Esophagus muscularis mucosa (tissue), 4 donors: ENCODE measurements around the gene PPP2R5D. TPM values are rescaled to one million over a fixed set of nuclear protein-coding genes. Genes with fewer than 3 reads are reported as not detected.
A peak's percentile ranks its signal among the peaks of the same experiment; 100 is the strongest.

Experiments
- DNase-seq: peaks from one replicate; pipeline ENCODE4 v3.0.0-alpha.2; 2017; ENCODE audit errors: extremely low spot score
- H3K27ac ChIP-seq, 4 donors: fragments of 200-600 bp; sonication (generic); replicated peaks in 1 of 4; 1 replicate in 3 of 4; 2 replicates in 1 of 4; pipeline ENCODE4 v1.5.1; 2016 to 2019; ENCODE audit warnings: mild to moderate bottlenecking in 1 of 4
- H3K27me3 ChIP-seq, 4 donors: fragments of 200-600 bp; sonication (generic); one replicate each; pipeline versions ENCODE4 v1.5.1 to v1.6.0; 2016 to 2019
- H3K36me3 ChIP-seq, 4 donors: fragments of 200-600 bp; sonication (generic); one replicate each; pipeline ENCODE4 v1.5.1; 2016 to 2019
- H3K4me1 ChIP-seq, 4 donors: fragments of 200-600 bp; sonication (generic); one replicate each; pipeline ENCODE4 v1.5.1; 2016 to 2019
- H3K4me3 ChIP-seq, 4 donors: fragments of 200-600 bp; sonication (generic); 1 replicate in 2 of 4; 2 replicates in 2 of 4; pipeline ENCODE4 v1.5.1; 2016 to 2019; ENCODE audit warnings: mild to moderate bottlenecking in 4 of 4, moderate library complexity in 1 of 4
- H3K9me3 ChIP-seq, 4 donors: fragments of 200-600 bp; sonication (generic); 1 replicate in 3 of 4; 2 replicates in 1 of 4; pipeline ENCODE4 v1.5.1; 2016 to 2019
- EP300 ChIP-seq: sonication (generic); formaldehyde crosslinking; IDR thresholded peaks from one replicate; pipeline ENCODE4 v1.6.1; 2017; ENCODE audit warnings: antibody characterized with exemption
- POLR2A ChIP-seq: fragments of 450-650 bp; IDR thresholded peaks from one replicate; pipeline ENCODE4 v1.6.1; 2017; ENCODE audit warnings: antibody characterized with exemption, moderate library complexity, mild to moderate bottlenecking, low read depth
- POLR2AphosphoS5 ChIP-seq, 2 donors: sonication (generic); formaldehyde crosslinking; IDR thresholded peaks; one replicate each; pipeline ENCODE4 v1.6.1; 2017; ENCODE audit warnings: antibody characterized with exemption in 2 of 2
- WGBS: methylation state at CpG from one replicate; pipeline ENCODE4 v1.1.5; 2018; 5-methylcytosine and 5-hydroxymethylcytosine counted together
- intact Hi-C: fragments of 100-400 bp; cut with DNase I; formaldehyde crosslinking; loops from one replicate; pipeline ENCODE4 v1.15.1; 2023
- total RNA-seq, 4 donors: library from RNA; depleted of rRNA; stranded (reverse); fragments of >200 nt; gene quantifications; one replicate each; pipeline versions ENCODE4 v1.1.0 to v1.2.1, GENCODE V29; 2016
- TF ChIP-seq, protein P1 (sequence below), 3 experiments: fragments of 200-600 bp in 2 of 3; fragments of 450-650 bp in 1 of 3; sonication (generic) in 2 of 3; IDR thresholded peaks; one replicate each; pipeline ENCODE4 v1.5.1; 2017 to 2019; ENCODE audit warnings: antibody characterized with exemption in 3 of 3, mild to moderate bottlenecking in 2 of 3, moderate library complexity in 1 of 3

The PPP2R5D gene
- total RNA-seq, 4 donors from 2014 or later: 35.3 to 48.2 (median 42.4) TPM

DNA sequence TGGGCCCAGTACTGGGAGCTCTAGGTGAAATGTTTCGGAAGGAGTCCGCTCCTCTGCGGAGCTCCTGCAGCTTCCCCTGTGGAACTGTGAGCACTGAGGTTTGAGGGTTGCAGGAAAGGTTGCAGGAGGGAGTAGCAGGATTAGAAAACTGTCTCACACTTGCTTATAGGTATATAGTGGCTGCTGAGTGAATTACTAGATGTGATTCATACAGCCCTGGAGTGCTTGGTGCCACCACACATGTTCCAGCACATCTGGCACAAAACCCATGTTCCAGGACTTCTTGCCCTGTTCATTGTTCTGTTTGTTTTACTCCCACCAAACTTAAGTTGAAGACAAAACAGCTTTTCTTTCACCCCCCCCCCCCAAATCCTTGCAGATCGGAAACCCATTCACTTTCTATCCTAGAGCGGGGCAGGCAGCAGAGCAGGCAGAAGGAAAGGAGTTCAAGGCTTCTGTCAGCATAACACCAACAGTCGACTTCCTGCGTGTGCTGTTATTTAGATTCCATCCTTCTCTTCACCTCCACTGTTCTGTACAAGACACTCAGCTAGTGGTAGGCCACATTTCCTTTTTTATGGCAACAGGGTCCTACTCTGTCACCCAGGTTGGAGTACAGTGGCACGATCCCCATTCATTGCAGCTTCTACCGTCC, 4.7 kb upstream of the PPP2R5D start:
- peak overlapping the region; percentile 87 to 95 (median 89) for H3K27ac ChIP-seq
- DNase-seq: no peak
- no peaks in the 10 kb centered on the region for H3K27me3 ChIP-seq
- H3K4me1 ChIP-seq: peaks cover 27 to 52% (median 46%) of the 10 kb centered on the region in 4 donors
- TF ChIP-seq, protein P1, sequence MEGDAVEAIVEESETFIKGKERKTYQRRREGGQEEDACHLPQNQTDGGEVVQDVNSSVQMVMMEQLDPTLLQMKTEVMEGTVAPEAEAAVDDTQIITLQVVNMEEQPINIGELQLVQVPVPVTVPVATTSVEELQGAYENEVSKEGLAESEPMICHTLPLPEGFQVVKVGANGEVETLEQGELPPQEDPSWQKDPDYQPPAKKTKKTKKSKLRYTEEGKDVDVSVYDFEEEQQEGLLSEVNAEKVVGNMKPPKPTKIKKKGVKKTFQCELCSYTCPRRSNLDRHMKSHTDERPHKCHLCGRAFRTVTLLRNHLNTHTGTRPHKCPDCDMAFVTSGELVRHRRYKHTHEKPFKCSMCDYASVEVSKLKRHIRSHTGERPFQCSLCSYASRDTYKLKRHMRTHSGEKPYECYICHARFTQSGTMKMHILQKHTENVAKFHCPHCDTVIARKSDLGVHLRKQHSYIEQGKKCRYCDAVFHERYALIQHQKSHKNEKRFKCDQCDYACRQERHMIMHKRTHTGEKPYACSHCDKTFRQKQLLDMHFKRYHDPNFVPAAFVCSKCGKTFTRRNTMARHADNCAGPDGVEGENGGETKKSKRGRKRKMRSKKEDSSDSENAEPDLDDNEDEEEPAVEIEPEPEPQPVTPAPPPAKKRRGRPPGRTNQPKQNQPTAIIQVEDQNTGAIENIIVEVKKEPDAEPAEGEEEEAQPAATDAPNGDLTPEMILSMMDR (IDR thresholded peaks at IDR 0.05): no peak
- TF ChIP-seq EP300 (no peak), POLR2A (no peak)
- intact Hi-C loops: no loop called here
- 34% methylated on average over 9 of the region's 9 CpGs for WGBS
- H3K36me3 ChIP-seq: peaks cover 0 to 3% (median 0%) of the 10 kb centered on the region in 4 donors
- no peaks in the 10 kb centered on the region for H3K9me3 ChIP-seq
- H3K4me3 ChIP-seq: peak overlapping the region; percentile 82 to 88 (median 84)

DNA sequence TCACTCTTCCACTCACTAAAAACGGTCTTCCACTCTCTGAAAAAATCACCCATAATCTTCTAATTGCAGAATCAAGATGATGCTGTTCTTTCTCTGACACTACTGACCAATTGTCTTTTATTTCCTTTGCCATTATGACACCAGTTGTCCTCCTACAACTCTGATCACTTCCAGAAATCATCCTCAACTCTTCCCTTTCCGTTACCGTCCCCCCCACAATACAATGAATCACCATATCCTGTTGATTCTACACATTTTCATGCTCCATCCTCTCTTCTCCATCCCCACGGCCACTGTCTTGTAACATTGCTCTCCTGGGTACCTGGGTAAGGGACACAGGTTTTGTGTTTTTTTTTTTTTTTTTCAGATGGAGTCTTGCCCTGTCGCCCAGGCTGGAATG, 2.5 kb upstream of the PPP2R5D start:
- DNase-seq: no peak
- no peak overlapping the region for H3K4me3 ChIP-seq
- no peak for TF ChIP-seq POLR2A
- intact Hi-C loops: no loop called here
- 84% methylated on average over 5 of the region's 5 CpGs for WGBS
- H3K36me3 ChIP-seq: peaks cover 0 to 3% (median 0%) of the 10 kb centered on the region in 4 donors
- no peaks in the 10 kb centered on the region for H3K9me3 ChIP-seq
- H3K27me3 ChIP-seq: no peaks in the 10 kb centered on the region
- peaks cover 45 to 64% (median 55%) of the 10 kb centered on the region in 4 donors for H3K4me1 ChIP-seq
- no peak overlapping the region for H3K27ac ChIP-seq

DNA sequence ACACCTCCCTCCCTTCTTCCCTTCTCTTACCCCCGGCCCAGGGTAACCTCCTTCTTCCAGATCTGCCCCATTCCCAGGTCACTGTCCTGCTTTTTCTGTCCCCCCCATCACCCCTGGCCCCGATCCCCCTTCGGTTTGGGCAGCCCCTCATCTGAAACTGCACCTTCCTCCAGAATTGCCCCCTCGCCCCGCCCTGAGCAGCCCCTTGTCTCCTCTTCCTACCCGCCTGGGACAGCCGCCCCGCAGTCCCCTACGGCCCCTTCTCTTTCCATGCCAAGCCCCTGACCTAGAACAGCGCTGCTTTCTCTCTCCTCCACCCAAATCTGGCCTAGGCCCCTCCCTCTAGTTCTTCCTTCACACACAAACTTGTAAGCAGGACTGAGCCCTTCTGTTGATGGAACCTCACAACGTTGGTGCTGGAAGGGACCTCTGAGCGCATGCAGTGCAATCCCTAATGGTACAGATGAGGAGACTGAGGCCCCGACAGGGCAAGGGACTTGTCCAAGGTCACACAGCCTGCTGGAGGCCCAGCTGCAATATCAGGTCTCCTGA, 630 bp downstream of the PPP2R5D start:
- H3K4me3 ChIP-seq: peak overlapping the region; percentile 83 to 96 (median 91)
- H3K27me3 ChIP-seq: no peaks in the 10 kb centered on the region
- H3K27ac ChIP-seq: peak overlapping the region; percentile 91 to 95 (median 92)
- H3K9me3 ChIP-seq: no peaks in the 10 kb centered on the region
- peaks cover 9 to 11% (median 11%) of the 10 kb centered on the region in 4 donors for H3K36me3 ChIP-seq
- WGBS: 13% methylated on average over 13 of the region's 13 CpGs
- intact Hi-C loops: loop anchor here (5.0 kb wide), 1 partner anchor 58 kb away; the partner anchor contains the start of gene CNPY3
- H3K4me1 ChIP-seq: peaks cover 44 to 70% (median 54%) of the 10 kb centered on the region in 4 donors
- TF ChIP-seq, protein P1 (IDR thresholded peaks at IDR 0.05): no peak
- TF ChIP-seq POLR2AphosphoS5 (IDR thresholded peaks at IDR 0.05): no peak
- TF ChIP-seq EP300: no peak
- TF ChIP-seq POLR2A: no peak
- DNase-seq: no peak

DNA sequence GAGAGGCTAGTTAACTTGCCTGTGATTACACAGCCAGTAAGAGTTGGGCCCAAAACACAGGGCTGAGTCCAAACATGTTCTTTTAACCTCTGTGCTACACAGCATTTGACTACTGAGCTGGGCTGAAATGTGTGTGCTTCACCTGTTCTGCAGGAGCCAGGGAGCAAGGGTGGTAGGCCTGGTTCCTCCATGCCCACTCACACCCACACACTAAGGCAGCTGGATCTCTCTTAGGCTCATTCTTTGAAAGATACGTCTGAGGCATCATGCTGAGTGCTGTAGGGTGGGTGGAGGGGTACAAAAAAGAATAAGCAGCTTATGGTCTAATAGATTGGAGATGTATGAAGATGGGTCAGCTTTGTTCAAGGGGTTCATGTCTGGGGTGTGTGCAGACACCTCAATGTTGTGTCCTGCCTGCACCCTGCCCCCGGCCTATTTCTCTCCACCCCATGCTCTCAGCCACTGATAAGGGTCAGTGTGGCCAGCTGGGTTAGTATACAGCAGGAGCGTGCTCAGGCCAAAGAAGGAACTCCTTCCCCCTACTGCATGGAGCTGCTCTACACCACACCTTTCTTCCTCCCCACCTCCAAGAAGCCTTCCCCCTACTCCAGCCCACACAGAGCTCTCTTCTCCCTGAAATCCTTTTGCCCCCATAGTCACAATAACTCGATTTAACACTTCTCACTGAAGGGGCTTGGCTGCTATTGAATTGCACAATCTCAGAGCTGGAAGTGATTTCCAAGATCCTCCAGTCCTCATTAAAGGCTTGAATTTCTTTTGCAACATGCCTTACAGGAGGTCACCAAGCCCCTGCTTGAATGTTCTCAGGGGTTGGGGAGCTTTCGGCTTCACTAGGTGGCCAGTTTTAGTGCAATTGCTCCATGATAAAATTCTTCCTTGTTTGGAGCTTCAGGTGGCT, 3.4 kb downstream of the PPP2R5D start:
- peaks cover 40 to 65% (median 50%) of the 10 kb centered on the region in 4 donors for H3K4me1 ChIP-seq
- intact Hi-C loops: loop anchor here (5.0 kb wide), 1 partner anchor 60 kb away; the partner anchor contains the start of gene CNPY3
- no peak for DNase-seq
- H3K4me3 ChIP-seq: no peak overlapping the region
- H3K27ac ChIP-seq: no peak overlapping the region
- H3K36me3 ChIP-seq: peaks cover 10 to 35% (median 29%) of the 10 kb centered on the region in 4 donors
- H3K9me3 ChIP-seq: no peaks in the 10 kb centered on the region
- TF ChIP-seq, protein P1 (IDR thresholded peaks at IDR 0.05): no peak
- TF ChIP-seq EP300 (no peak), POLR2A (no peak), POLR2AphosphoS5 (IDR thresholded peaks at IDR 0.05) (no peak)
- WGBS: 79% methylated on average over 5 of the region's 5 CpGs
- H3K27me3 ChIP-seq: no peaks in the 10 kb centered on the region
